ENCODE data around the gene NEMF.
"Not testable (repeated sequence)": the region's sequence is repeated elsewhere in the genome, so short reads cannot be mapped to it uniquely, and the experiment has no call there.

Gene NEMF

DNA sequence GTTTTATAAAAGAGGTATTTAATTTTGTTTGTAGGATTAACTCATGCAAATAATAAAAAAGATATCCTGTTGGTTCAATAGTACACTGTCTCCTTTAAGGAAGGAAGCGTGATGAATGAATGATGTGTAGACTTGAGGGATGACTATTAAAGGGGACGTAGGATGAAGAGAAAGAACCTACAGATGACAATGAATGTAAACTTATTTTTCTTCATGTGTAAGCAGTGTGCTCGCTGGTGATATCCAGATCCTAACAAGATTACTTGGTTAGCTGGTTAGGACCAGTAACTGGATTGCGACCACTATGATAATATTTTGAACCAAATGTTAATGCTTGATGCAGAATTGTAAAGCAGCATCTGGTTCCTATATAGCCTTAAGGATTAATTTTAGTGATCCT is 42.9 kb upstream of the NEMF start:
- Histone ChIP-seq H3K9me3 (ENCODE audit: insufficient read depth, low read length) (no peaks in the 10 kb centered on the region), H3K9ac (ENCODE audit: insufficient read length, low read depth) (no peak overlapping the region), H3K36me3 (ENCODE audit: insufficient read depth, insufficient read length, low read length) (peaks cover 30% of the 10 kb centered on the region), H3K27me3 (ENCODE audit: insufficient read depth, insufficient read length) (no peaks in the 10 kb centered on the region), H3K4me1 (ENCODE audit: insufficient read depth, insufficient read length) (no peaks in the 10 kb centered on the region), H3K4me3 (ENCODE audit: insufficient read length, low read depth) (peak overlapping the region; percentile 65)
- DNase-seq (ENCODE audit: low read depth, low spot score): no peak
- TF ChIP-seq SUZ12 (IDR thresholded peaks at IDR 0.05; ENCODE audit: extremely low read depth, insufficient read depth, insufficient read length): no peak
- TF ChIP-seq ZNF274 (IDR thresholded peaks at IDR 0.05; ENCODE audit: low read depth, low read length): no peak

DNA sequence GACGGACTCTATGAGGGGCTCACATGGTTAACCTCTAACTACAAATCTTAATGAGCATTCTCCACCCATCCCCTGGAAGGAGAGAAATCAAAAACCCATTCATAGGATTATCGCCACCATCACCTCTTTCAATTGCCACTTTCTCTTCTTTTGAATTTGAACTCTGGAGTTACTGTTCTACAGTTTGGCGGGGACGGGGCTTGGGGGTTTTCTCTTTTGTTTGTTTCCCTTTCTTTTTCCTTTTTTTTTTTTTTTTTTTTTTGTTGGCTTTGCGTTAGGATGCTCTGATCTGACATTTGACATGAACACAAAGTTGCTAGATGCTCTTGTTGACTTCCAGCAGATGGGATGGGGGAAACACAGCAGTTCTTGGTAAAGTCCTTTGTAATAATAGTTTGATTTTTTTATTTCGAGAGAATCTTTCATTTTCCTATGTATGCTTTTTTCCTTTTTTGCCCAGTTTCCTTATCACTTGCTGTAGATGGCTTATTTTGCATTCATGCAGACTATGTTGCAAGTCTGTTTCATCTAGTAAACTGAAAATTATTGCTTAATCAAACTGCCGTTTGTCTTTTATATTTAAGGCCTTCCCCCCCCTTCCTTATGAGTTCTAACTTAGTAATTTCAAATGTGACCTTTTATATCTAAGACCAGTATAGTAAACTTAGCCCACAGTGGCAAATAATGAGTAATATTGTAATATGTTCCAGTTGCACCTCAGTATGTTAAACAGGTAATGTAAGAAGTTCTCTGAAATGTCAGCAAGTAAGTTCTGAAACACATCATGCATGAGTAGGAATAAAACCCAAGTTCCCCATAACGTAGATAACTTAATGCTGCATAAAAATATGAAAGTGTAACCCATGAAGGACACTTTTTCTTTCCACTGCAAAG is 41.9 kb upstream of the NEMF start:
- H3K27me3 ChIP-seq (ENCODE audit: insufficient read depth, insufficient read length); H3K9me3 ChIP-seq (ENCODE audit: insufficient read depth, low read length); DNase-seq (ENCODE audit: low read depth, low spot score); H3K4me1 ChIP-seq (ENCODE audit: insufficient read depth, insufficient read length): not testable (repeated sequence)
- Histone ChIP-seq H3K9ac (ENCODE audit: insufficient read length, low read depth) (peak overlapping the region; percentile 98), H3K36me3 (ENCODE audit: insufficient read depth, insufficient read length, low read length) (peaks cover 30% of the 10 kb centered on the region), H3K4me3 (ENCODE audit: insufficient read length, low read depth) (peak overlapping the region; percentile 65)

DNA sequence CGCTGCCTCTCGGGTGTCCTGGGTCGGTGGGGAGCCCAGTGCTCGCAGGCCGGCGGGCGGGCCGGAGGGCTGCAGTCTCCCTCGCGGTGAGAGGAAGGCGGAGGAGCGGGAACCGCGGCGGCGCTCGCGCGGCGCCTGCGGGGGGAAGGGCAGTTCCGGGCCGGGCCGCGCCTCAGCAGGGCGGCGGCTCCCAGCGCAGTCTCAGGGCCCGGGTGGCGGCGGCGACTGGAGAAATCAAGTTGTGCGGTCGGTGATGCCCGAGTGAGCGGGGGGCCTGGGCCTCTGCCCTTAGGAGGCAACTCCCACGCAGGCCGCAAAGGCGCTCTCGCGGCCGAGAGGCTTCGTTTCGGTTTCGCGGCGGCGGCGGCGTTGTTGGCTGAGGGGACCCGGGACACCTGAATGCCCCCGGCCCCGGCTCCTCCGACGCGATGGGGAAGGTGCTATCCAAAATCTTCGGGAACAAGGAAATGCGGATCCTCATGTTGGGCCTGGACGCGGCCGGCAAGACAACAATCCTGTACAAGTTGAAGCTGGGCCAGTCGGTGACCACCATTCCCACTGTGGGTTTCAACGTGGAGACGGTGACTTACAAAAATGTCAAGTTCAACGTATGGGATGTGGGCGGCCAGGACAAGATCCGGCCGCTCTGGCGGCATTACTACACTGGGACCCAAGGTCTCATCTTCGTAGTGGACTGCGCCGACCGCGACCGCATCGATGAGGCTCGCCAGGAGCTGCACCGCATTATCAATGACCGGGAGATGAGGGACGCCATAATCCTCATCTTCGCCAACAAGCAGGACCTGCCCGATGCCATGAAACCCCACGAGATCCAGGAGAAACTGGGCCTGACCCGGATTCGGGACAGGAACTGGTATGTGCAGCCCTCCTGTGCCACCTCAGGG is 41.0 kb upstream of the NEMF start:
- Histone ChIP-seq H3K9ac (ENCODE audit: insufficient read length, low read depth) (peak overlapping the region; percentile 98), H3K9me3 (ENCODE audit: insufficient read depth, low read length) (no peaks in the 10 kb centered on the region), H3K27me3 (ENCODE audit: insufficient read depth, insufficient read length) (no peaks in the 10 kb centered on the region), H3K4me1 (ENCODE audit: insufficient read depth, insufficient read length) (no peaks in the 10 kb centered on the region), H3K4me3 (ENCODE audit: insufficient read length, low read depth) (peak overlapping the region; percentile 65), H3K36me3 (ENCODE audit: insufficient read depth, insufficient read length, low read length) (peaks cover 30% of the 10 kb centered on the region)
- no peak for DNase-seq (ENCODE audit: low read depth, low spot score)
- TF ChIP-seq YY1 (IDR thresholded peaks at IDR 0.05; ENCODE audit: insufficient read depth, insufficient read length) (no peak), ZNF274 (IDR thresholded peaks at IDR 0.05; ENCODE audit: low read depth, low read length) (no peak), SUZ12 (IDR thresholded peaks at IDR 0.05; ENCODE audit: extremely low read depth, insufficient read depth, insufficient read length) (no peak)

DNA sequence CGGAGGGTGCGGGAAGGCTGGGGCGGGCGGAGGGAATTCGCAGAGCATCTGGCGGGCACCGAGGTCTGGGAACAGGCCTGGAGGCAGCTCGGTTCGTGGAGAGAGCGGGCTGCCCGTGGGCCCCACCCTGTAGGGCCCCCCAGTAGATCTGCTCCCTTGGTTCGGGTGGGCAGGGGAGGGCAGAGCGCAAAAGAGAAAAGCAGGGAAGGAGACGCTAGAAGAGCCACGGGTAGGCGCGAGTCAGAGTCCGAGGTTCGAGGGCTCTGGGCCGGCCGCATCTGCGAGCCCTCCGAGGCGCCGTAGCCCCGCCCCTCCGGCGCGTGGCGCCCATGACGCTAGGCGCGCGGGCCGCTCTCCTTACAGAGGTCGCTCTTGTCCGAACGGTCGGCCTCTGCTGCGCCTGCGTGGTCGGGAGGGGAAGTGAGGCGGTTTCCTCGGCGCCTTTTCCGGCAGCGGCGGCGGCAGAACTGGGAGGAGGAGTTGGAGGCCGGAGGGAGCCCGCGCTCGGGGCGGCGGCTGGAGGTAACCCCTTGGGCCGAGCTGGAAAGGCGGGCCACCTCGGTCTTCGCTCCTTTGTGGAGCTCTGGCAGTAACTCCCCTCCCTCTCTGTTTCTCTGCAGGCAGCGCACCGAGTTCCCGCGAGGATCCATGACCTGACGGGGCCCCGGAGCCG is 40.2 kb upstream of the NEMF start, which contains the start of gene ARF6:
TSS of gene ARF6 (plus strand) at position 447 of the 673 bp plus-strand sequence. CDS start 655 bp downstream, outside the sequence.
- TF ChIP-seq ZNF274 (IDR thresholded peaks at IDR 0.05; ENCODE audit: low read depth, low read length) (no peak), SUZ12 (IDR thresholded peaks at IDR 0.05; ENCODE audit: extremely low read depth, insufficient read depth, insufficient read length) (no peak), YY1 (IDR thresholded peaks at IDR 0.05; ENCODE audit: insufficient read depth, insufficient read length) (no peak)
- Histone ChIP-seq H3K4me1 (ENCODE audit: insufficient read depth, insufficient read length) (no peaks in the 10 kb centered on the region), H3K27me3 (ENCODE audit: insufficient read depth, insufficient read length) (no peaks in the 10 kb centered on the region), H3K4me3 (ENCODE audit: insufficient read length, low read depth) (peak within 1 kb of the TSS; percentile 65), H3K9ac (ENCODE audit: insufficient read length, low read depth) (peak within 1 kb of the TSS; percentile 98), H3K9me3 (ENCODE audit: insufficient read depth, low read length) (no peaks in the 10 kb centered on the region), H3K36me3 (ENCODE audit: insufficient read depth, insufficient read length, low read length) (peaks cover 30% of the 10 kb centered on the region)
- peak; percentile 89 for DNase-seq (ENCODE audit: low read depth, low spot score)

DNA sequence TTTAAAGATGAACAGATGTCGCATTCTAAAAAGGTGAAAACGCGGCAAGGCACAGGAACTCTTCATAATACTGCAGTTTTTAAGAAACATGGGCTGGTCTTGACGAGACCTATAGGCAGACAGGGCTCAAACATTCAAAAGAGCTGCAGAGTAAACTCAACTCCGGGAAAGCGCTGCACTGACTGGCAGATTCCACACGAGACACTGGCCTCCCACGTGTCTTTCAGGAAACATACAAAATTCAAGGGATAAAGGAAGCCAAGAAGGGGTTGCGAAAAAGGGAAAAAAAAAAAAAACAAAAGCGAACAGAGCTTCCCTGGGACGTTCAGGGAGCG is 39.7 kb upstream of the NEMF start:
- peaks cover 30% of the 10 kb centered on the region for H3K36me3 ChIP-seq (ENCODE audit: insufficient read depth, insufficient read length, low read length)
- no peaks in the 10 kb centered on the region for H3K4me1 ChIP-seq (ENCODE audit: insufficient read depth, insufficient read length)
- H3K9me3 ChIP-seq (ENCODE audit: insufficient read depth, low read length): no peaks in the 10 kb centered on the region
- TF ChIP-seq YY1 (IDR thresholded peaks at IDR 0.05; ENCODE audit: insufficient read depth, insufficient read length) (no peak), SUZ12 (IDR thresholded peaks at IDR 0.05; ENCODE audit: extremely low read depth, insufficient read depth, insufficient read length) (no peak), ZNF274 (IDR thresholded peaks at IDR 0.05; ENCODE audit: low read depth, low read length) (no peak)
- no peaks in the 10 kb centered on the region for H3K27me3 ChIP-seq (ENCODE audit: insufficient read depth, insufficient read length)
- peak overlapping the region; percentile 98 for H3K9ac ChIP-seq (ENCODE audit: insufficient read length, low read depth)
- peak overlapping the region; percentile 65 for H3K4me3 ChIP-seq (ENCODE audit: insufficient read length, low read depth)
- DNase-seq (ENCODE audit: low read depth, low spot score): no peak

- no peaks in the 10 kb centered on the region for H3K27me3 ChIP-seq (ENCODE audit: insufficient read depth, insufficient read length)
- no peak overlapping the region for H3K4me3 ChIP-seq (ENCODE audit: insufficient read length, low read depth)
- no peak for DNase-seq (ENCODE audit: low read depth, low spot score)
Measured at GRCh38 chr14:49888293-49888692, 35.7 kb upstream of the NEMF start.

More at GRCh38 chr14:49888293-49888692, 35.7 kb upstream of the NEMF start:
- Histone ChIP-seq H3K4me1 (ENCODE audit: insufficient read depth, insufficient read length) (no peaks in the 10 kb centered on the region), H3K36me3 (ENCODE audit: insufficient read depth, insufficient read length, low read length) (no peaks in the 10 kb centered on the region), H3K9me3 (ENCODE audit: insufficient read depth, low read length) (no peaks in the 10 kb centered on the region), H3K9ac (ENCODE audit: insufficient read length, low read depth) (no peak overlapping the region)
- no peak for TF ChIP-seq YY1 (IDR thresholded peaks at IDR 0.05; ENCODE audit: insufficient read depth, insufficient read length)
- TF ChIP-seq SUZ12 (IDR thresholded peaks at IDR 0.05; ENCODE audit: extremely low read depth, insufficient read depth, insufficient read length): no peak
- TF ChIP-seq ZNF274 (IDR thresholded peaks at IDR 0.05; ENCODE audit: low read depth, low read length): no peak

Data from NT2/D1 (cell line).